PFSK-1 (cell line): Measurements from ENCODE around the gene HYCC1.

ENCODE experiments used
- FOXP2 ChIP-seq: optimal IDR thresholded peaks from 2 replicates; pipeline ENCODE3; 2011; ENCODE audit warnings: borderline replicate concordance, control low read depth, inconsistent platforms; ENCODE audit not compliant: insufficient read depth; ENCODE audit errors: extremely low read length, extremely low read depth
- POLR2AphosphoS5 ChIP-seq: IDR thresholded peaks from 2 replicates; pipeline ENCODE4 v1.6.1; 2012; ENCODE audit warnings: low read depth, mild to moderate bottlenecking, control low read depth, low read length, moderate library complexity
- SIN3A ChIP-seq: IDR thresholded peaks from 2 replicates; pipeline ENCODE4 v1.6.1; 2012; ENCODE audit warnings: mild to moderate bottlenecking, low read length, moderate library complexity, borderline replicate concordance; ENCODE audit not compliant: insufficient read depth
- TAF1 ChIP-seq: IDR thresholded peaks from 2 replicates; pipeline ENCODE4 v1.6.1; 2012; ENCODE audit warnings: low read length, control low read depth, borderline replicate concordance; ENCODE audit not compliant: insufficient read depth
- TF ChIP-seq, protein P1 (sequence below), 2 experiments: IDR thresholded peaks; 2 replicates each; pipeline versions ENCODE4 v1.6.1 to v1.8.0; 2011 to 2012; ENCODE audit warnings: low read depth in 2 of 2, low read length in 2 of 2, control low read depth in 1 of 2, inconsistent platforms in 1 of 2, mild to moderate bottlenecking in 1 of 2, moderate library complexity in 1 of 2; ENCODE audit not compliant: insufficient read depth in 1 of 2

Gene HYCC1

DNA sequence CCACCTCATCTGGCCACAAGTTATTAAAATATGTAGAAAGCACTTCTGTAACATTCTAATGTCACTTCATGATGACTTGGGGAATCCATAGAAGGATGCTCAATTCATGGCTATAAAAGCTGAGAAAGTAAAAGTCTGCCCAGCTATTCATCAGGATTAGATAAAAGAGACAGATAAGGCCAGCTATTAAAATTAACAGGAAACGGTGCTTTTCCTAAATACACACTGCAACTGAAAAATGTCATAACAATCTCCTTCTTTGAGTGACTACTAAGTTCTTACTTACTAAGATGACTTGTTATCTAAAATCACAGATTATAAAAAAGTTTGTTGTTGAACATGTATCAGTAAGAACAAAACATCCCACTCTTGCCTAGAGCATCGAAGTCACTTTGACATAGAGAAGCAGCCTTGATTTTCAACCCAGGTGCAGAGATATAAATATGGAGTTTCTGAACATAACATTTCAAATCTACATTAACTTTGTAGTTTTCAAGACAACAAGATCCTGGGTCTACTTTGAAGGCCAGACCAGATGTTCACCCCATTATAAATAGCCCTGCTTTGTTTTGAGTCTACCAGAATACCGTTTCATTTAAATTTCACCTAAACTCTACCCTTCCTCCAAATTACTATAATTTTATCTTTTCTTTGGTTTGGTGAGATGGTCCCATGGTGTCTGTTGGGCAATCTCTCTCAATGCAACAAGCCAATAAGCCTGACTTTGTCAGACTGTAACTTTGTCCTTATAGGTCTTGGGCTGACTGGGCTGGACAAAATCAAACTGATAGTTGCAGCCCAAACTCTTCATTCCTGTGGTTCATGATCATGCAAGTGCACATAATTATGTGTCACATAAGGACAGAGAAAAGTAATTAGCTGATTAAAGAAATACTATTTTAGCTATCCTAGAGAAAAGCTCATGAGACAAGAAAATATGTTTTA lies 24.0 kb downstream of the HYCC1 start:
- TF ChIP-seq, protein P1, sequence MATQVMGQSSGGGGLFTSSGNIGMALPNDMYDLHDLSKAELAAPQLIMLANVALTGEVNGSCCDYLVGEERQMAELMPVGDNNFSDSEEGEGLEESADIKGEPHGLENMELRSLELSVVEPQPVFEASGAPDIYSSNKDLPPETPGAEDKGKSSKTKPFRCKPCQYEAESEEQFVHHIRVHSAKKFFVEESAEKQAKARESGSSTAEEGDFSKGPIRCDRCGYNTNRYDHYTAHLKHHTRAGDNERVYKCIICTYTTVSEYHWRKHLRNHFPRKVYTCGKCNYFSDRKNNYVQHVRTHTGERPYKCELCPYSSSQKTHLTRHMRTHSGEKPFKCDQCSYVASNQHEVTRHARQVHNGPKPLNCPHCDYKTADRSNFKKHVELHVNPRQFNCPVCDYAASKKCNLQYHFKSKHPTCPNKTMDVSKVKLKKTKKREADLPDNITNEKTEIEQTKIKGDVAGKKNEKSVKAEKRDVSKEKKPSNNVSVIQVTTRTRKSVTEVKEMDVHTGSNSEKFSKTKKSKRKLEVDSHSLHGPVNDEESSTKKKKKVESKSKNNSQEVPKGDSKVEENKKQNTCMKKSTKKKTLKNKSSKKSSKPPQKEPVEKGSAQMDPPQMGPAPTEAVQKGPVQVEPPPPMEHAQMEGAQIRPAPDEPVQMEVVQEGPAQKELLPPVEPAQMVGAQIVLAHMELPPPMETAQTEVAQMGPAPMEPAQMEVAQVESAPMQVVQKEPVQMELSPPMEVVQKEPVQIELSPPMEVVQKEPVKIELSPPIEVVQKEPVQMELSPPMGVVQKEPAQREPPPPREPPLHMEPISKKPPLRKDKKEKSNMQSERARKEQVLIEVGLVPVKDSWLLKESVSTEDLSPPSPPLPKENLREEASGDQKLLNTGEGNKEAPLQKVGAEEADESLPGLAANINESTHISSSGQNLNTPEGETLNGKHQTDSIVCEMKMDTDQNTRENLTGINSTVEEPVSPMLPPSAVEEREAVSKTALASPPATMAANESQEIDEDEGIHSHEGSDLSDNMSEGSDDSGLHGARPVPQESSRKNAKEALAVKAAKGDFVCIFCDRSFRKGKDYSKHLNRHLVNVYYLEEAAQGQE (IDR thresholded peaks at IDR 0.05; ENCODE audit: insufficient read depth in 1 of 2, low read depth in 2 of 2, low read length in 2 of 2), result no peak
- no peak for TF ChIP-seq SIN3A
- TF ChIP-seq TAF1, result no peak
- no peak for TF ChIP-seq FOXP2
- no peak for TF ChIP-seq POLR2AphosphoS5

GRCh38 chr7:22985436-22985835 lies 28.5 kb downstream of the HYCC1 start:
- TF ChIP-seq TAF1, result no peak
- no peak for TF ChIP-seq SIN3A
- no peak for TF ChIP-seq FOXP2
- no peak for TF ChIP-seq POLR2AphosphoS5
- TF ChIP-seq, protein P1 (IDR thresholded peaks at IDR 0.05; ENCODE audit: insufficient read depth in 1 of 2, low read depth in 2 of 2, low read length in 2 of 2), result no peak

DNA sequence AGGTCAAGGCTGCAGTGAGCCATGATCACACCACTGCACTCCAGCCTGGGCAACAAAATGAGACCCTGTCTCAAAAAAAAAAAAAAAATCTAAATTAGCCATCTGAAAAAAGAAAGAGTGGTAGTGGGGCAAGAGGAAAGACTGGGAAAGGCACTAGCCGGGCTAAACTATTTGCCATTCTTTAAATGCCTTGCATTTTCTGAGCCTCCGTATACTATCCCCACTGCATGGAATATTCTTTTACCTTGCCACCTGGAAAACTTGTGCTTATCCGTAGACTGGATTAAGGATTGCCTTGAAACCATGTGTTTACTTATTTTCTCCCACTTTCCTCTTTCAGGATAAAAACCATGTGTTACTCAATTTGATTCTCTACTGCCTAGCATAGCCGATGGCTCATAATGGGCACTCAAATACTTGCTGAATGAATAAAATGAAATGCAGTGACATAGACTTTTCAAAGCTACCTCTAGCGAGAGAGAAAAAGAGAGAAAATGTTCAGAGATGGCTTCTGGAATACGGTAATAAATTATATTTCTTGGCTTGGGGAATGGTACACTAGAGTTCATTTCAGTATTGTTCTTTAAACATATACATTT lies 30.6 kb downstream of the HYCC1 start:
- TF ChIP-seq, protein P1 (IDR thresholded peaks at IDR 0.05; ENCODE audit: insufficient read depth in 1 of 2, low read depth in 2 of 2, low read length in 2 of 2), result no peak
- TF ChIP-seq POLR2AphosphoS5 (no peak), TAF1 (no peak), SIN3A (no peak), FOXP2 (no peak)

DNA sequence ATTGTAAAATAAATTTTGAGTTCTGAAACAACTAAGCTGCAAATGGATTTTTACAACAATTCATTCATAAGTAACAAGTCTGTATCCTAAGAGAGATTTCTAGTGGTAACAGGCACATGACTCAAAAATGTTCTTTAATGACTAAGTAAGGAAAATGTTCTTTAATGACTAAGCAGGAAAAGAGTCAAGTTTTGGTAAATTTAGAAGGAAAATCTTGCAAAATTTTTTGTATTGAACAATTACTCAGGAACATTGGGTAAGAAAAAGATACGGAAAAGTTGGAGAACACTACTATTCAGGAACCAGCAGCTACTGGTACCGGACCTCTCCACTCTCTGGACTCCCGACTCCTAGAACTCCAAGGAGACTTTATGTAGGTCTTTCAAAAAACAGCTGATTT lies 33.5 kb downstream of the HYCC1 start:
- TF ChIP-seq POLR2AphosphoS5 (no peak), FOXP2 (no peak), TAF1 (no peak), SIN3A (no peak)
- TF ChIP-seq, protein P1 (IDR thresholded peaks at IDR 0.05; ENCODE audit: insufficient read depth in 1 of 2, low read depth in 2 of 2, low read length in 2 of 2), result no peak
